CD14-positive monocyte (primary cell): Measurements from ENCODE around the gene C9orf78. TPM values are rescaled to one million over a fixed set of nuclear protein-coding genes. Genes with fewer than 3 reads are reported as not detected.

Experiments used
- DNase-seq, 3 donors: peaks; one replicate each; pipeline ENCODE4 v3.0.0-alpha.2; 2011 to 2022
- H2AFZ ChIP-seq: 2 replicates; pipeline ENCODE4 v1.6.0; 2012; ENCODE audit warnings: mild to moderate bottlenecking, low read depth, low read length, inconsistent platforms; ENCODE audit not compliant: insufficient read depth, poor library complexity, severe bottlenecking
- H3K27ac ChIP-seq, 2 donors: 1 replicate in 1 of 2; 2 replicates in 1 of 2; pipeline ENCODE4 v1.5.1; 2012 to 2013; ENCODE audit warnings: low read length in 2 of 2, control low read depth in 1 of 2, inconsistent platforms in 1 of 2, low read depth in 1 of 2, mild to moderate bottlenecking in 1 of 2
- H3K27me3 ChIP-seq, 2 donors: one replicate each; pipeline versions ENCODE4 v1.6.0 to v1.6.1; 2011 to 2013; ENCODE audit warnings: low read length in 2 of 2; ENCODE audit not compliant: control insufficient read depth in 2 of 2, insufficient read depth in 2 of 2
- H3K36me3 ChIP-seq, 2 donors: replicated peaks in 1 of 2; 1 replicate in 1 of 2; 2 replicates in 1 of 2; pipeline versions ENCODE4 v1.5.1 to v1.6.1; 2012 to 2013; ENCODE audit warnings: low read length in 2 of 2, control low read depth in 1 of 2, inconsistent platforms in 1 of 2, mild to moderate bottlenecking in 1 of 2; ENCODE audit not compliant: insufficient read depth in 2 of 2, control insufficient read depth in 1 of 2
- H3K4me1 ChIP-seq, 2 donors: 1 replicate in 1 of 2; 2 replicates in 1 of 2; pipeline versions ENCODE4 v1.5.1 to v1.6.1; 2012 to 2013; ENCODE audit warnings: low read length in 2 of 2, control low read depth in 1 of 2, inconsistent platforms in 1 of 2, mild to moderate bottlenecking in 1 of 2, moderate library complexity in 1 of 2; ENCODE audit not compliant: insufficient read depth in 2 of 2, control insufficient read depth in 1 of 2
- H3K4me2 ChIP-seq: replicated peaks from 2 replicates; pipeline ENCODE3; 2012; ENCODE audit warnings: low read length, moderate library complexity, mild to moderate bottlenecking; ENCODE audit not compliant: poor library complexity, severe bottlenecking; ENCODE audit errors: extremely low read depth
- H3K4me3 ChIP-seq, 3 experiments: fragments of 200-600 bp in 1 of 3; sonication (generic) in 1 of 3; replicated peaks in 1 of 3; 1 replicate in 2 of 3; 2 replicates in 1 of 3; pipeline ENCODE4 v1.5.1; 2011 to 2013; ENCODE audit warnings: low read length in 3 of 3, mild to moderate bottlenecking in 3 of 3, control low read depth in 2 of 3, low read depth in 2 of 3, inconsistent platforms in 1 of 3, moderate library complexity in 1 of 3
- H3K79me2 ChIP-seq: 2 replicates; pipeline ENCODE4 v1.6.0; 2012; ENCODE audit warnings: mild to moderate bottlenecking, control low read depth, inconsistent platforms, low read length, moderate library complexity; ENCODE audit not compliant: insufficient read depth
- H3K9ac ChIP-seq: 2 replicates; pipeline ENCODE4 v1.6.0; 2017; ENCODE audit warnings: low read length, mild to moderate bottlenecking; ENCODE audit not compliant: insufficient read depth, poor library complexity, severe bottlenecking
- H3K9me3 ChIP-seq, 2 donors: replicated peaks in 1 of 2; 1 replicate in 1 of 2; 2 replicates in 1 of 2; pipeline versions ENCODE4 v1.5.1 to v1.6.1; 2012 to 2013; ENCODE audit warnings: low read length in 2 of 2, control low read depth in 1 of 2; ENCODE audit not compliant: control insufficient read depth in 1 of 2, insufficient read depth in 1 of 2
- H4K20me1 ChIP-seq: 2 replicates; pipeline ENCODE4 v1.6.0; 2012; ENCODE audit warnings: mild to moderate bottlenecking, low read length, control low read depth, moderate library complexity; ENCODE audit not compliant: insufficient read depth
- H3K27ac Mint-ChIP-seq, 7 donors: one replicate each; pipeline ENCODE4 v1.8.0; 2020; ENCODE audit warnings: mild to moderate bottlenecking in 7 of 7, mixed read lengths in 7 of 7, moderate library complexity in 6 of 7, inconsistent platforms in 2 of 7
- H3K27me3 Mint-ChIP-seq, 3 donors: one replicate each; pipeline ENCODE4 v1.8.0; 2021 to 2022; ENCODE audit warnings: low read depth in 3 of 3, mild to moderate bottlenecking in 3 of 3, mixed read lengths in 3 of 3, moderate library complexity in 3 of 3, inconsistent platforms in 1 of 3
- H3K36me3 Mint-ChIP-seq, 2 donors: one replicate each; pipeline ENCODE4 v1.8.0; 2020; ENCODE audit warnings: mixed read lengths in 2 of 2, inconsistent platforms in 1 of 2, mild to moderate bottlenecking in 1 of 2
- H3K4me1 Mint-ChIP-seq: one replicate; pipeline ENCODE4 v1.8.0; 2020; ENCODE audit warnings: mild to moderate bottlenecking, mixed read lengths
- H3K4me3 Mint-ChIP-seq, 2 donors: one replicate each; pipeline ENCODE4 v1.8.0; 2020; ENCODE audit warnings: mild to moderate bottlenecking in 2 of 2, mixed read lengths in 2 of 2, moderate library complexity in 1 of 2
- H3K9me3 Mint-ChIP-seq, 7 donors: one replicate each; pipeline ENCODE4 v1.8.0; 2020 to 2022; ENCODE audit warnings: mixed read lengths in 7 of 7, mild to moderate bottlenecking in 6 of 7, moderate library complexity in 6 of 7, inconsistent platforms in 2 of 7
- CTCF ChIP-seq: fragments of 200-600 bp; IDR thresholded peaks from one replicate; pipeline ENCODE4 v1.8.0; 2022; ENCODE audit warnings: antibody characterized with exemption, mild to moderate bottlenecking
- WGBS: methylation state at CpG from one replicate; pipeline ENCODE4 v1.1.5; 2013; ENCODE audit warnings: missing lambda C conversion rate; ENCODE audit not compliant: insufficient coverage; 5-methylcytosine and 5-hydroxymethylcytosine counted together
- intact Hi-C, 2 donors: fragments of 100-400 bp; cut with micrococcal nuclease; formaldehyde crosslinking; loops; one replicate each; pipeline versions ENCODE4 v1.15.0 to v1.15.1; 2023
- polyA plus RNA-seq, 3 donors: library from polyadenylated mRNA; depleted of rRNA in 1 of 3; unstranded in 2 of 3; stranded (reverse) in 1 of 3; fragments of 300-500 nt in 2 of 3; fragments of >200 nt in 1 of 3; fragmentation: Illumina TruSeq in 2 of 3; gene quantifications; 1 replicate in 2 of 3; 2 replicates in 1 of 3; pipeline ENCODE4 v1.2.3, GENCODE V29; 2012 to 2021

C9orf78 gene
- polyA plus RNA-seq, 3 donors: 53.3 to 82.4 (median 65.5) TPM

DNA sequence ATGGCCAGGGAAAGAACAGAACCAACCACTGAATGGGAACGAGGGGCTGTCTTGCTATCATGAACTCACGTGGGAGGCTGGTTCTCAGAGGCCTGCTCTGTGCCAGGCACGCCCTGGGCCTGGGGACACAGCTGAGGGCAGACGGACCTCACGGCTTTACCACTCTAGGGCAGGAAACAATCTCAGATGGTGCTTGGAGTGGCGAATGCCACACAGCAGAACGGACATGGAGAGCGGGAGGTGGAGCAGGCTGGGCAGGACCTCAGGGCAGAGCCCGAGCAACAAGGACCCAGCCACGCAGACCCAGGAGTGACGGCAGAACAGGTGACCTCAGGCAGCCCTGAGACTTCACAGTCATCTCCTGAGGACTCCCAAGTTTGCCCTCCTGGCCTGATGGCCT, 19.8 kb downstream of the C9orf78 start:
- Histone ChIP-seq H3K79me2 (peaks cover 64% of the 10 kb centered on the region), H3K4me3 (no peak overlapping the region), H3K4me1 (peaks cover 20 to 24% of the 10 kb centered on the region in 2 donors), H3K27me3 (no peaks in the 10 kb centered on the region), H2AFZ (no peak overlapping the region), H3K27ac (peak overlapping the region in 1 of 2 donors; percentile 20), H4K20me1 (peaks cover 65% of the 10 kb centered on the region), H3K4me2 (no peak overlapping the region), H3K9ac (no peak overlapping the region), H3K36me3 (peaks cover 74 to 88% of the 10 kb centered on the region in 2 donors), H3K9me3 (no peaks in the 10 kb centered on the region)
- intact Hi-C loops: no loop called here
- Mint-ChIP-seq H3K9me3 (no peaks in the 10 kb centered on the region), H3K36me3 (peaks cover 74 to 90% of the 10 kb centered on the region in 2 donors), H3K27me3 (no peaks in the 10 kb centered on the region), H3K4me3 (no peak overlapping the region), H3K4me1 (peaks cover 25% of the 10 kb centered on the region), H3K27ac (peak overlapping the region in 3 of 7 donors; percentile 55 to 64 (median 57))
- WGBS: 94% methylated on average over 11 of the region's 11 CpGs
- no peak for TF ChIP-seq CTCF
- DNase-seq: no peak

DNA sequence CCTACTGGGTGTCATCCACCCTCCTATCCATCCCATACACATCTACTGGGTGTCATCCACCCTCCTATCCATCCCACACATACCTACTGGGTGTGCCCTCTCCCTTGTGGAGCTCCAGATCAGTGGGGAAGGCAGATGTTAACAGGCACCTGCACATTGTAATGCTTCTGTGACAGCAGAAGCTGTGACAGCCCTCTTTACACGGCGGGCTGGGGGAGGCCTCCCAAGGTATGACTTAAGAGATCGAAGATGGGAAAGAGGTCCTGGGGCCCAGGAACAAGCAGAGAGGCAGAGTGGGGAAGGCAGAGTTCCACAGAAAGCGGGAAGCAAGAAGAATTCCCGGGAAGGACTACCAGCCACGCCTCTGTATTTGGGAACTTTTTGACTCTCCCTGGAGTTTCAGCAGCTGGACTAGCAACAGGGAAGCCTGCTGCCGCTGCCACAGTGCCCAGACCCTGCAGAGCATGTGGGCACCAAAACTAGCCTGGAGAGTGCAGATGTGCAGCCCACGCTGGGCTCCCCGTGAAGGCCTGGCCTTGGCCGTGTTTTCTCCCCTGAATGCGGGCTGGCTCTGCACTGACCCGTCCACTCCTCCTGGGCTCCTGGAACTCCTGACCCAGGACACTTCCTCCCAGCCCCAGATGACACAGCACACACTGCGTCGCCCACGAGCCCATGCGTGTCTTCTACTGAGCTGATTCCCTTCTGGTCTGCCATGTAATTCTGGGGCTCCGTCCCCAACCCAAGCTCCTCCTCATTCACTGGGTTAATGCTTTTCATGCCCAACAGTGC, 20.4 kb downstream of the C9orf78 start:
- Histone ChIP-seq H3K79me2 (peaks cover 66% of the 10 kb centered on the region), H3K4me1 (peaks cover 20 to 24% of the 10 kb centered on the region in 2 donors), H3K4me2 (no peak overlapping the region), H2AFZ (no peak overlapping the region), H3K36me3 (peaks cover 78 to 90% of the 10 kb centered on the region in 2 donors), H3K9ac (no peak overlapping the region), H3K4me3 (no peak overlapping the region), H3K9me3 (no peaks in the 10 kb centered on the region), H4K20me1 (peaks cover 71% of the 10 kb centered on the region), H3K27me3 (no peaks in the 10 kb centered on the region), H3K27ac (no peak overlapping the region)
- Mint-ChIP-seq H3K4me3 (no peak overlapping the region), H3K4me1 (peaks cover 25% of the 10 kb centered on the region), H3K27ac (peak overlapping the region in 2 of 7 donors; percentile 57 to 70), H3K36me3 (peaks cover 76 to 92% of the 10 kb centered on the region in 2 donors), H3K27me3 (no peaks in the 10 kb centered on the region), H3K9me3 (no peaks in the 10 kb centered on the region)
- no peak for DNase-seq
- intact Hi-C loops: no loop called here
- 88% methylated on average over 16 of the region's 17 CpGs for WGBS
- no peak for TF ChIP-seq CTCF
